GM18502 (cell line): ENCODE results near the gene C20orf144.
"Not testable (repeated sequence)": the region's sequence is repeated elsewhere in the genome, so short reads cannot be mapped to it uniquely, and the experiment has no call there.

Experiments used
- ATAC-seq: cut with Tn5 transposase; IDR thresholded peaks from one replicate; pipeline ENCODE4 v1.9.1; 2021; ENCODE audit warnings: mild to moderate bottlenecking; ENCODE audit not compliant: unreplicated experiment, poor library complexity

C20orf144 gene

GRCh38 chr20:33687993-33688937 lies 26.1 kb downstream of the C20orf144 start:
- no peak for ATAC-seq

- ATAC-seq = no peak
Observed at GRCh38 chr20:33688938-33689424, 26.9 kb downstream of the C20orf144 start.

- no peak for ATAC-seq
Observed at GRCh38 chr20:33689493-33689892, 27.4 kb downstream of the C20orf144 start.

- ATAC-seq = no peak
Observed at GRCh38 chr20:33689973-33690372, 27.8 kb downstream of the C20orf144 start.

GRCh38 chr20:33693289-33693688 lies 31.2 kb downstream of the C20orf144 start:
- no peak for ATAC-seq

- ATAC-seq = no peak
Observed at GRCh38 chr20:33693741-33694638, 31.9 kb downstream of the C20orf144 start.

- ATAC-seq = no peak
Observed at GRCh38 chr20:33694639-33695012, 32.5 kb downstream of the C20orf144 start.

- no peak for ATAC-seq
Observed at GRCh38 chr20:33696448-33696847, 34.3 kb downstream of the C20orf144 start.

GRCh38 chr20:33697129-33697528 lies 35.0 kb downstream of the C20orf144 start:
- ATAC-seq = no peak

- not testable (repeated sequence) for ATAC-seq
Observed at GRCh38 chr20:33698966-33699365, 36.8 kb downstream of the C20orf144 start.

GRCh38 chr20:33700696-33701441 lies 38.7 kb downstream of the C20orf144 start:
- not testable (repeated sequence) for ATAC-seq

- no peak for ATAC-seq
Observed at GRCh38 chr20:33701629-33702450, 39.7 kb downstream of the C20orf144 start.

- no peak for ATAC-seq
Observed at GRCh38 chr20:33702861-33703260, 40.7 kb downstream of the C20orf144 start.

- ATAC-seq = no peak
Observed at GRCh38 chr20:33703498-33704137, 41.5 kb downstream of the C20orf144 start.

- no peak for ATAC-seq
Observed at GRCh38 chr20:33704197-33704924, 42.2 kb downstream of the C20orf144 start.

- ATAC-seq = no peak
Observed at GRCh38 chr20:33707668-33708067, 45.5 kb downstream of the C20orf144 start.

GRCh38 chr20:33709398-33709797 lies 47.3 kb downstream of the C20orf144 start:
- no peak for ATAC-seq

- no peak for ATAC-seq
Observed at GRCh38 chr20:33709905-33710541, 47.9 kb downstream of the C20orf144 start.
